H9 (cell line): ENCODE measurements around the gene SRF. TPM values are rescaled to one million over a fixed set of nuclear protein-coding genes. Genes with fewer than 3 reads are reported as not detected.

Experiments
- DNase-seq: peaks from one replicate; pipeline ENCODE4 v3.0.0-alpha.2; 2017
- H2AFZ ChIP-seq: one replicate; pipeline ENCODE4 v1.6.1; 2013; ENCODE audit warnings: mild to moderate bottlenecking, low read length, control low read depth, moderate library complexity
- H2AK5ac ChIP-seq: 2 replicates; pipeline ENCODE4 v1.6.1; 2013; ENCODE audit warnings: low read length, control low read depth, mixed read lengths; ENCODE audit not compliant: insufficient read length
- H2BK120ac ChIP-seq: one replicate; pipeline ENCODE4 v1.6.1; 2013; ENCODE audit warnings: low read depth, mild to moderate bottlenecking, low read length, control low read depth, inconsistent platforms; ENCODE audit not compliant: poor library complexity, severe bottlenecking
- H2BK12ac ChIP-seq: 2 replicates; pipeline ENCODE4 v1.6.1; 2013; ENCODE audit warnings: low read length, control low read depth, mixed read lengths, low read depth; ENCODE audit not compliant: insufficient read length
- H2BK15ac ChIP-seq: 2 replicates; pipeline ENCODE4 v1.6.1; 2013; ENCODE audit warnings: low read depth, low read length, control low read depth
- H2BK20ac ChIP-seq: one replicate; pipeline ENCODE4 v1.6.1; 2013; ENCODE audit warnings: low read depth, mild to moderate bottlenecking, low read length, control low read depth, inconsistent platforms; ENCODE audit not compliant: poor library complexity, severe bottlenecking
- H2BK5ac ChIP-seq: 2 replicates; pipeline ENCODE4 v1.6.1; 2013; ENCODE audit warnings: low read length, control low read depth, mixed read lengths; ENCODE audit not compliant: insufficient read length
- H3K14ac ChIP-seq: 2 replicates; pipeline ENCODE4 v1.6.1; 2013; ENCODE audit warnings: low read length, control low read depth; ENCODE audit not compliant: insufficient read depth
- H3K18ac ChIP-seq: 2 replicates; pipeline ENCODE4 v1.6.1; 2013; ENCODE audit warnings: low read depth, mild to moderate bottlenecking, mixed read lengths, low read length, control low read depth; ENCODE audit not compliant: insufficient read length
- H3K23ac ChIP-seq: 2 replicates; pipeline ENCODE4 v1.6.1; 2013; ENCODE audit warnings: low read length, control low read depth, mixed read lengths, low read depth; ENCODE audit not compliant: insufficient read length
- H3K23me2 ChIP-seq: 2 replicates; pipeline ENCODE4 v1.6.1; 2013; ENCODE audit warnings: low read depth, mild to moderate bottlenecking, mixed read lengths, low read length, control low read depth; ENCODE audit not compliant: insufficient read length, poor library complexity, severe bottlenecking
- H3K27ac ChIP-seq: 2 replicates; pipeline ENCODE4 v1.5.1; 2013; ENCODE audit warnings: low read length, control low read depth, mixed read lengths, low read depth; ENCODE audit not compliant: insufficient read length
- H3K27me3 ChIP-seq: 2 replicates; pipeline ENCODE4 v1.6.1; 2013; ENCODE audit warnings: low read length, control low read depth, inconsistent platforms; ENCODE audit not compliant: insufficient read depth
- H3K4ac ChIP-seq: 2 replicates; pipeline ENCODE4 v1.6.1; 2013; ENCODE audit warnings: low read depth, mild to moderate bottlenecking, control low read depth, inconsistent platforms, low read length, moderate library complexity
- H3K4me1 ChIP-seq: 2 replicates; pipeline ENCODE4 v1.6.1; 2013; ENCODE audit warnings: low read length, control low read depth, inconsistent platforms; ENCODE audit not compliant: insufficient read depth
- H3K4me2 ChIP-seq: 2 replicates; pipeline ENCODE4 v1.6.1; 2013; ENCODE audit warnings: low read length, control low read depth, mixed read lengths; ENCODE audit not compliant: insufficient read length, insufficient read depth
- H3K56ac ChIP-seq: 2 replicates; pipeline ENCODE4 v1.6.1; 2013; ENCODE audit warnings: low read depth, mild to moderate bottlenecking, mixed read lengths, low read length, control low read depth; ENCODE audit not compliant: insufficient read length
- H3K79me1 ChIP-seq: 2 replicates; pipeline ENCODE4 v1.6.1; 2013; ENCODE audit warnings: low read depth, mild to moderate bottlenecking, moderate library complexity, low read length, control low read depth, inconsistent platforms; ENCODE audit not compliant: insufficient read depth, poor library complexity, severe bottlenecking
- H3K79me2 ChIP-seq: 2 replicates; pipeline ENCODE4 v1.6.1; 2013; ENCODE audit warnings: low read length, control low read depth, inconsistent platforms; ENCODE audit not compliant: insufficient read depth
- H3K9ac ChIP-seq: 2 replicates; pipeline ENCODE4 v1.6.1; 2013; ENCODE audit warnings: low read length, control low read depth, mixed read lengths; ENCODE audit not compliant: insufficient read length; ENCODE audit errors: extremely low read depth
- H3K9me3 ChIP-seq: one replicate; pipeline ENCODE4 v1.6.1; 2013; ENCODE audit warnings: low read depth, low read length, inconsistent platforms; ENCODE audit not compliant: control insufficient read depth
- H3T11ph ChIP-seq: one replicate; pipeline ENCODE4 v1.6.1; 2013; ENCODE audit warnings: mild to moderate bottlenecking, low read length, control low read depth, inconsistent platforms
- H4K20me1 ChIP-seq: one replicate; pipeline ENCODE4 v1.6.1; 2013; ENCODE audit not compliant: control insufficient read depth, insufficient read length, insufficient read depth
- H4K5ac ChIP-seq: 2 replicates; pipeline ENCODE4 v1.6.1; 2013; ENCODE audit warnings: low read depth, mild to moderate bottlenecking, mixed read lengths, low read length, control low read depth; ENCODE audit not compliant: insufficient read length
- H4K8ac ChIP-seq: replicated peaks from 2 replicates; pipeline ENCODE4 v1.6.1; 2013; ENCODE audit warnings: low read length, control low read depth, mixed read lengths, low read depth; ENCODE audit not compliant: insufficient read length
- H4K91ac ChIP-seq: 2 replicates; pipeline ENCODE4 v1.6.1; 2013; ENCODE audit warnings: low read depth, mild to moderate bottlenecking, moderate library complexity, mixed read lengths, low read length, control low read depth; ENCODE audit not compliant: insufficient read length
- H3K27ac Mint-ChIP-seq, 3 experiments: 2 replicates in 2 of 3; 3 replicates in 1 of 3; pipeline ENCODE4 v1.8.0; 2020 to 2021; ENCODE audit warnings: mixed read lengths in 3 of 3, mild to moderate bottlenecking in 1 of 3, moderate library complexity in 1 of 3
- H3K27me3 Mint-ChIP-seq: 2 replicates; pipeline ENCODE4 v1.8.0; 2021; ENCODE audit warnings: low read depth, mild to moderate bottlenecking, moderate library complexity, mixed read lengths
- H3K36me3 Mint-ChIP-seq, 3 experiments: 2 replicates in 2 of 3; 3 replicates in 1 of 3; pipeline ENCODE4 v1.8.0; 2020 to 2021; ENCODE audit warnings: low read depth in 3 of 3, mixed read lengths in 3 of 3; ENCODE audit not compliant: insufficient read depth in 1 of 3
- H3K4me1 Mint-ChIP-seq, 2 experiments: 2 replicates each; pipeline ENCODE4 v1.8.0; 2020; ENCODE audit warnings: mixed read lengths in 2 of 2
- H3K4me3 Mint-ChIP-seq, 2 experiments: 2 replicates in 1 of 2; 3 replicates in 1 of 2; pipeline ENCODE4 v1.8.0; 2020 to 2021; ENCODE audit warnings: mild to moderate bottlenecking in 2 of 2, mixed read lengths in 2 of 2, moderate library complexity in 1 of 2
- H3K9me3 Mint-ChIP-seq, 2 experiments: 2 replicates in 1 of 2; 3 replicates in 1 of 2; pipeline ENCODE4 v1.8.0; 2020; ENCODE audit warnings: mild to moderate bottlenecking in 2 of 2, mixed read lengths in 2 of 2, moderate library complexity in 1 of 2
- WGBS: extraction: QIAGEN DNeasy Blood & Tissue Kit; methylation state at CpG from one replicate; pipeline ENCODE4 v1.1.7; 2013; ENCODE audit warnings: missing lambda C conversion rate, low lambda C conversion rate, mixed read lengths; ENCODE audit not compliant: insufficient read length; ENCODE audit errors: extremely low coverage; 5-methylcytosine and 5-hydroxymethylcytosine counted together
- total RNA-seq: library from RNA; stranded (reverse); gene quantifications from 2 replicates; pipeline ENCODE4 v1.2.1, GENCODE V29; 2021
- TF ChIP-seq, protein P1 (sequence below): fragments of 200-600 bp; sonication (generic); conservative IDR thresholded peaks from 3 replicates; pipeline ENCODE4 v1.8.0; 2021; ENCODE audit warnings: antibody characterized with exemption, mild to moderate bottlenecking

The SRF gene
- total RNA-seq, 1 experiment from 2014 or later, result 57.5 TPM

DNA sequence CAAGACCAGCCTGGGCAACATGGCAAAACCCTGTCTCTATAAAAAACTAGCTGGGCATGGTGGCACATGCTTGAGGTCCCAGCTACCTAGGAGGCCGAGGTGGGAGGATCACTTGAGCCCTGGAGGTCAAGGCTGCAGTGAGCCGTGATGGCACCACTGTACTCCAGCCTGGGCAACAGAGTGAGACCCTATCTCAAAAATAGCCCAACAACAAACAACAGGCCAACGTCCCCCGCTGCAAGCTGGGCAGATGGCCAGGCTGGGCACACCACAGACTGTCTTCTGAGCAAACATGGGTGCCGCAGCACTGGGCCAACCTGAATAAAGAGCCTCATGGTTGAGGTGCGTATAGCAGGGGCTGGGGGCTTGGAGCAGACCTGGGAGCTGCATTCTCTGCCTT, 46.6 kb upstream of the SRF start:
- no CpG with 5 or more reads among the region's 6 CpGs for WGBS
- Mint-ChIP-seq H3K27me3 (no peaks in the 10 kb centered on the region), H3K27ac (peak overlapping the region in 1 of 3 experiments; percentile 62; a peak in 1 of 7 replicates), H3K36me3 (no peaks in the 10 kb centered on the region), H3K9me3 (no peaks in the 10 kb centered on the region), H3K4me3 (no peak overlapping the region), H3K4me1 (peaks cover 50 to 64% of the 10 kb centered on the region in 2 experiments)
- H3K79me2 ChIP-seq, result peaks cover 3% of the 10 kb centered on the region; the same call in 1 of the 2 replicates
- no peak overlapping the region for H2BK120ac ChIP-seq
- H3K27ac ChIP-seq, result no peak overlapping the region
- no peaks in the 10 kb centered on the region for H3K9me3 ChIP-seq
- H3K79me1 ChIP-seq, result no peaks in the 10 kb centered on the region
- H2BK12ac ChIP-seq, result no peak overlapping the region
- no peak overlapping the region for H2BK20ac ChIP-seq
- H4K5ac ChIP-seq, result no peak overlapping the region
- DNase-seq, result no peak
- H4K91ac ChIP-seq, result no peak overlapping the region
- H3K4me2 ChIP-seq, result no peak overlapping the region
- H2BK15ac ChIP-seq, result no peak overlapping the region
- H3K56ac ChIP-seq, result no peak overlapping the region
- H3K23ac ChIP-seq, result no peak overlapping the region
- H3K18ac ChIP-seq, result no peak overlapping the region
- H2AFZ ChIP-seq, result no peak overlapping the region
- no peak overlapping the region for H2BK5ac ChIP-seq
- H3K27me3 ChIP-seq, result no peaks in the 10 kb centered on the region
- TF ChIP-seq, protein P1, sequence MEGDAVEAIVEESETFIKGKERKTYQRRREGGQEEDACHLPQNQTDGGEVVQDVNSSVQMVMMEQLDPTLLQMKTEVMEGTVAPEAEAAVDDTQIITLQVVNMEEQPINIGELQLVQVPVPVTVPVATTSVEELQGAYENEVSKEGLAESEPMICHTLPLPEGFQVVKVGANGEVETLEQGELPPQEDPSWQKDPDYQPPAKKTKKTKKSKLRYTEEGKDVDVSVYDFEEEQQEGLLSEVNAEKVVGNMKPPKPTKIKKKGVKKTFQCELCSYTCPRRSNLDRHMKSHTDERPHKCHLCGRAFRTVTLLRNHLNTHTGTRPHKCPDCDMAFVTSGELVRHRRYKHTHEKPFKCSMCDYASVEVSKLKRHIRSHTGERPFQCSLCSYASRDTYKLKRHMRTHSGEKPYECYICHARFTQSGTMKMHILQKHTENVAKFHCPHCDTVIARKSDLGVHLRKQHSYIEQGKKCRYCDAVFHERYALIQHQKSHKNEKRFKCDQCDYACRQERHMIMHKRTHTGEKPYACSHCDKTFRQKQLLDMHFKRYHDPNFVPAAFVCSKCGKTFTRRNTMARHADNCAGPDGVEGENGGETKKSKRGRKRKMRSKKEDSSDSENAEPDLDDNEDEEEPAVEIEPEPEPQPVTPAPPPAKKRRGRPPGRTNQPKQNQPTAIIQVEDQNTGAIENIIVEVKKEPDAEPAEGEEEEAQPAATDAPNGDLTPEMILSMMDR, result no peak
- no peak overlapping the region for H3T11ph ChIP-seq
- H3K4ac ChIP-seq, result no peak overlapping the region
- no peak overlapping the region for H3K9ac ChIP-seq
- H3K4me1 ChIP-seq, result no peaks in the 10 kb centered on the region
- H3K14ac ChIP-seq, result no peak overlapping the region
- H4K8ac ChIP-seq, result no peak overlapping the region
- no peak overlapping the region for H2AK5ac ChIP-seq
- no peaks in the 10 kb centered on the region for H3K23me2 ChIP-seq
- no peaks in the 10 kb centered on the region for H4K20me1 ChIP-seq
